Measurements from ENCODE around the gene USP26. TPM values are rescaled to one million over a fixed set of nuclear protein-coding genes. Genes with fewer than 3 reads are reported as not detected.

Gene USP26
- not detected in 5 replicates for total RNA-seq (2022; extraction: Qiagen RNA extraction; ENCODE audit: low read depth)

GRCh38 chrX:133097031-133097430 is at the start of gene USP26:
Gene USP26, minus strand, starts transcription at chrX:133097109. Its CDS starts 68,889 bp downstream, at chrX:133028220.

Other genes starting within 250 kb of the USP26 start
- gene HS6ST2, start 138.5 kb downstream of the USP26 start, total RNA-seq (2022; extraction: Qiagen RNA extraction; ENCODE audit: low read depth), result 0.02 to 0.07 TPM (median 0.05 TPM) in 4 of 5 replicates, not detected in the other
- gene TFDP3, start 121.2 kb upstream of the USP26 start, total RNA-seq (2022; extraction: Qiagen RNA extraction; ENCODE audit: low read depth), result not detected in 5 replicates

Measured in A549 treated with CpdA at 1 μM for 4 hours (cell line).